Naive thymus-derived CD8-positive, alpha-beta T cell (primary cell): ENCODE data around the gene TNFRSF17. TPM values are rescaled to one million over a fixed set of nuclear protein-coding genes. Genes with fewer than 3 reads are reported as not detected.
A peak's percentile ranks its signal among the peaks of the same experiment; 100 is the strongest.

ENCODE experiments used
- ATAC-seq, 2 donors: fragments of 150-1000 bp; cut with Tn5 transposase in 1 of 2; sonication (Bioruptor Pico), chemical (Tn5 transposase) in 1 of 2; 1 replicate in 1 of 2; 2 replicates in 1 of 2; pipeline ENCODE4 v1.10.0; 2021; ENCODE audit warnings: mild to moderate bottlenecking in 2 of 2, moderate library complexity in 2 of 2
- POLR2A ChIA-PET: fragments of 350-600 bp; sonication (Branson Sonifier 250); formaldehyde crosslinking; loops from one replicate; lab custom pipeline; 2021; ENCODE audit warnings: antibody characterized with exemption; lab: Charles Lee
- DNase-seq, 10 donors: peaks; one replicate each; pipeline versions ENCODE4 v3.0.0 to v3.0.0-alpha.2; 2020 to 2022
- H3K27ac Mint-ChIP-seq, 10 donors: one replicate each; pipeline ENCODE4 v1.8.0; 2020 to 2022; ENCODE audit warnings: mild to moderate bottlenecking in 10 of 10, mixed read lengths in 10 of 10, moderate library complexity in 4 of 10, inconsistent platforms in 1 of 10
- H3K27me3 Mint-ChIP-seq, 5 donors: one replicate each; pipeline ENCODE4 v1.8.0; 2021 to 2022; ENCODE audit warnings: mixed read lengths in 5 of 5
- H3K36me3 Mint-ChIP-seq, 3 donors: one replicate each; pipeline ENCODE4 v1.8.0; 2020 to 2022; ENCODE audit warnings: mixed read lengths in 3 of 3, mild to moderate bottlenecking in 2 of 3, inconsistent platforms in 1 of 3
- H3K4me1 Mint-ChIP-seq, 4 donors: one replicate each; pipeline ENCODE4 v1.8.0; 2021 to 2022; ENCODE audit warnings: mixed read lengths in 4 of 4
- H3K4me3 Mint-ChIP-seq, 10 donors: one replicate each; pipeline ENCODE4 v1.8.0; 2020 to 2022; ENCODE audit warnings: mild to moderate bottlenecking in 10 of 10, mixed read lengths in 10 of 10, moderate library complexity in 6 of 10, inconsistent platforms in 1 of 10
- H3K9me3 Mint-ChIP-seq, 9 donors: one replicate each; pipeline ENCODE4 v1.8.0; 2020 to 2022; ENCODE audit warnings: mixed read lengths in 9 of 9, mild to moderate bottlenecking in 3 of 9, inconsistent platforms in 1 of 9, moderate library complexity in 1 of 9
- polyA plus RNA-seq, 3 donors: library from polyadenylated mRNA; unstranded; fragments of 300-500 nt; fragmentation: Illumina TruSeq; gene quantifications; one replicate each; pipeline ENCODE4 v1.2.3, GENCODE V29; 2021
- total RNA-seq, 8 experiments: library from RNA in 2 of 8; stranded (reverse) in 2 of 8; gene quantifications; one replicate each; pipeline ENCODE4 v1.2.3 and lab custom pipeline; 2021 to 2026

Gene TNFRSF17
- total and polyA plus RNA-seq, 5 experiments from 2014 or later: 0.20 to 1.2 (median 0.63) TPM; not detected in 2

DNA sequence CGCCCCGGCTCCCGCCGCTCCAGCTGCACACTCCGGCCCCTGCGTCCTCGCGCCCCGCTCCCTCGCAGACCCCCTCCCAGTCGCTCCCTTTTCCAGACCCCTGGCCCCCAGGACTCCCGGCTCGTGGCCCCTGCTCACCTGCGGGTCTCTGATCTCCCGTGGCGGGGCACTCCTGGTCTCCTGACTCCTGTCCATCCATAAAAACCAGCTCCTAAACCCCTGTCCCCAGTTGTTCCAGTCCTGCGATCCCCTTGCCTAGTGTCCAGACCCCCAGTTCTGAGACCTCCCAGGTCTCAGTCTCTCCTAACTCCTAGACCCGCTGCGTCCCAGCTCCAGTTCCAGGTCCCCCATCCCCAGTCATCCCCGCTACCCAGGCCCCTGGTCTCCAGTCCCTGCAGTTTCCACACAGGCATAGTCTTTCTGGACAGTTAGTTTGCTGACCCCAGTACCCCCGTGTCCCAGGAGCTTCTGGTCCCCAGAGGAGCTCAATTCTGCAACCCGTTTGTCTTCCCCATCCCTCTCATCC lies 11.9 kb downstream of the TNFRSF17 start:
- Mint-ChIP-seq H3K4me1 (peaks cover 27 to 51% (median 44%) of the 10 kb centered on the region in 4 donors), H3K27ac (peak overlapping the region; percentile 82 to 98 (median 89)), H3K36me3 (peaks cover 0 to 14% (median 0%) of the 10 kb centered on the region in 3 donors), H3K4me3 (peak overlapping the region; percentile 85 to 97 (median 93)), H3K27me3 (no peaks in the 10 kb centered on the region), H3K9me3 (no peaks in the 10 kb centered on the region)
- ATAC-seq (no peak), DNase-seq (no peak)
- POLR2A ChIA-PET: interaction anchor here (0.6 to 2.1 kb wide), 14 partner anchors 10 to 126 kb away, joined by 3 to 14 read pairs (median 4); partner anchors contain the start of genes GSPT1 and RSL1D1

DNA sequence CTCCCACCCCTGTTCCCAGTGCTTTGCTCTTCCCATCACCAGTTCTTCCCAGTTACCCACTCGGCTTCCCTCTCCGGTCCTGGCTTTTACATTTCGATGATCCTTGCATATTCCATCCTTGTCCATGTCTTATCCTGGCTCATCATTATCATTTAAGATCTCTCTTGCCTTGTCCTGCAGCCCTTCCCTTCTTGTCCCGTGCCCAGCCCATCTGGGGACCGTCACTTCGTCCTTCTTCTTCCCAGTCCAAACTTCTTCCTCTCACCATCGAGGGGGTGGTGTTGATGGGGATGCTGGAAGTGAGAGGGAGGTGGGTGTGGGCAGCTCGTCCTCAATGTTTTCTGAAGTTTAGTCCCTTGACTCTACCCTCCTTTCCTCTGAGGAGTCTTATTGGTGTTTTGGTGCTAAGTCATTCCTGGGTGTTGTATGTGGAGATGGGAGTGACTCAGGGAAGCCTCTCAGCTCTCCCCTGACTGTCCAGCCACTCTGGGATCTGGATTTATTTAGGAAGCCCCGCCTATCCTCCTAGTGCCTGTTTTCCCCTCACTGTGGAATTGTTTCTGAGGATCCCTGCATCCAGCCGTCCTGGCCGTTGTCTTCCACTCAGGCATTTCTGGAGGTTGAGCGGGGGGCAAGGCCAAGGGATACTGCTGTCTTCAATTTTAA lies 12.5 kb downstream of the TNFRSF17 start:
- Mint-ChIP-seq H3K27me3 (no peaks in the 10 kb centered on the region), H3K4me3 (peak overlapping the region; percentile 85 to 97 (median 93)), H3K27ac (peak overlapping the region; percentile 82 to 98 (median 89)), H3K4me1 (peaks cover 27 to 53% (median 44%) of the 10 kb centered on the region in 4 donors), H3K9me3 (no peaks in the 10 kb centered on the region), H3K36me3 (peaks cover 0 to 8% (median 0%) of the 10 kb centered on the region in 3 donors)
- DNase-seq (no peak), ATAC-seq (no peak)
- POLR2A ChIA-PET: interaction anchor here (0.6 to 2.1 kb wide), 11 partner anchors 9 to 126 kb away, joined by 3 to 14 read pairs (median 5); partner anchors contain the start of genes GSPT1 and RSL1D1

DNA sequence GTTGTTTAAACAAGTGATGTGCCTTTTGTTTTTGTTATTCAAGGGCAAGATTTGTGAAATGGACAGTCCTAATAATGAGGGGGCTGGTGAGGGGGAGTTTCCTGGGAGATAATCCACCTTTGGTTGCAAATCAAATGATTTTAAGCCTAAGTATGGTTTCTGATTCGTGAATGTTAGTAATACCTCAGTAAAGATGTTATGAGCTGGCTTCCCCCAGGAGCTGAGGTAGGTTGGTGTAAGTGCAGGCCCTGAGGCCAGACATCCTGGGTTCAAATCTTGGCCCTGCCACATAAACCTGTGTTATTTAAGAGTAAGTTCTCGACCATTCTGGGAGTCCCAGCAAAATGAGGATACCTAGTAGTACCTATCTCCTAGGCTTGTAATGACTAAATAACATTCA lies 13.1 kb downstream of the TNFRSF17 start:
- no peak for DNase-seq
- peaks cover 0 to 8% (median 0%) of the 10 kb centered on the region in 3 donors for H3K36me3 Mint-ChIP-seq
- no peaks in the 10 kb centered on the region for H3K27me3 Mint-ChIP-seq
- peaks cover 27 to 53% (median 44%) of the 10 kb centered on the region in 4 donors for H3K4me1 Mint-ChIP-seq
- no peak for ATAC-seq
- H3K9me3 Mint-ChIP-seq: no peaks in the 10 kb centered on the region
- H3K27ac Mint-ChIP-seq: peak overlapping the region in 8 of 10 donors; percentile 54 to 98 (median 88)
- POLR2A ChIA-PET: interaction anchor here (1.2 to 2.1 kb wide), 3 partner anchors 15 to 90 kb away, joined by 4 to 14 read pairs (median 6); no protein-coding TSS in a partner anchor
- H3K4me3 Mint-ChIP-seq: peak overlapping the region; percentile 85 to 97 (median 93)

DNA sequence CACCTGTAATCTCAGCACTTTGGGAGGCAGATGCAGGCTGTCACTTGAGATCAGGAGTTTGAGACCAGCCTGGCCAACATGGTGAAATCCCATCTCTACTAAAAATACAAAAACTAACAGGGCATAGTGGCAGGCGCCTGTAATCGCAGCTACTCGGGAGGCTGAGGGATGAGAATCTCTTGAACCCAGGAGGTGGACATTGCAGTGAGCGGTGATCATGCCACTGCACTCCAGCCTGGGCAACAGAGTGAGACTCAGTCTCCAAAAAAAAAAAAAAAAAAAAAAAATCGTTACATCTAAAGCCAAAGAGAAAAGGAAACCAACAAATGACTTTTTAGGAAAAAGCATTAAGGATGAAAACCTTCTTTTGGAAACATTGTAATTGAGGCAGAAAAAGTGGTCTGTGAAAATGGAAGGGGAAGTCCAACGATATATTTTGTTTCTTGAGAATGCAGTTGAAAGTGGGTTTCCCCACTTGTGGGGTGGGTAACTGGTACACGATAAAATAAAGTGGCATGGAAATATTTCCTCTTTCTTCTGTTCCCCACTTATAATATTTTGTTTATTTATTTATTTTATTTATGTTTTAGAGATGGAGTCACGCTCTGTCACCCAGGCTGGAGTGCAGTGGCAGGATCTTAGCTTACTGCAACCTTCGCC lies 14.1 kb downstream of the TNFRSF17 start:
- Mint-ChIP-seq H3K4me3 (peak overlapping the region in 2 of 10 donors; percentile 14 to 19), H3K9me3 (no peaks in the 10 kb centered on the region), H3K27ac (peak overlapping the region in 1 of 10 donors; percentile 88), H3K4me1 (peaks cover 27 to 54% (median 49%) of the 10 kb centered on the region in 4 donors), H3K27me3 (no peaks in the 10 kb centered on the region), H3K36me3 (peaks cover 0 to 3% (median 0%) of the 10 kb centered on the region in 3 donors)
- DNase-seq (no peak), ATAC-seq (no peak)
- POLR2A ChIA-PET: interaction anchor here (1.2 kb wide), 1 partner anchor 89 kb away, joined by 6 read pairs; no protein-coding TSS in a partner anchor

DNA sequence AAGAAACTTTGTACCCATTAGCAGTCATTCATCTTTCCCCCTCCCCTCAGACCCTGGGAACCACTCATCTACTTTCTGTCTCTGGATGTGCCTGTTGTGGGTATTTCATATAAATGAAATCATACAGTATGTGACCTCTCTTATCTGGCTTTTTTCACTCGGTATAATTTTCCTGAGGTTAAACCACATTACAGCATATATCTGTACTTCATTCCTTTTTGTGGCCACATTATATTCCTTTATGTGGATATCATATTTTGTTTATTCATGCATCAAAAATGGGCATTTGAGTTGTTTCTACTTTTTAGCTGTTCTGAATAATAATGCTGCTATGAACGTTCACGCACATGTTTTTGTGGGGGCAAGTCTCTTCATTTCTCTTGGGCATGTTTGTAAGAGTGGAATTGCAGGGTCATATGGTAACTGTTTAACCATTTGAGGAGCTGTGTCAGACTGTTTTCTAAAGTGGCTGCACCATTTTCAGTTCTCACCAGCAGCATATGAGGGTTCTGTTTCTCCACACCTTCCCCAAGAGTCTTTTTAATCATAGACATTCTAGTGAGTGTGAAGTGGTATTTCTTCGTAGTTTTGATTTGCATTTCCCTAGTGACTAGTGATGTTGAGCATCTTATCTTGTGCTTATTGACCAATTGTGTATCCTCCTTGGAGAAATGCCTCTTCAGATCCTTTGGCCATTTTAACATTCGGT lies 15.3 kb downstream of the TNFRSF17 start:
- peaks cover 30 to 59% (median 50%) of the 10 kb centered on the region in 4 donors for H3K4me1 Mint-ChIP-seq
- H3K27ac Mint-ChIP-seq: peak overlapping the region in 2 of 10 donors; percentile 4 to 16
- H3K36me3 Mint-ChIP-seq: peaks cover 0 to 3% (median 0%) of the 10 kb centered on the region in 3 donors
- H3K4me3 Mint-ChIP-seq: peak overlapping the region in 2 of 10 donors; percentile 9 to 30
- ATAC-seq: no peak
- DNase-seq: no peak
- POLR2A ChIA-PET: interaction anchor here (0.6 kb wide), 1 partner anchor 40 kb away, joined by 3 read pairs; no protein-coding TSS in a partner anchor
- H3K9me3 Mint-ChIP-seq: no peaks in the 10 kb centered on the region
- no peaks in the 10 kb centered on the region for H3K27me3 Mint-ChIP-seq

DNA sequence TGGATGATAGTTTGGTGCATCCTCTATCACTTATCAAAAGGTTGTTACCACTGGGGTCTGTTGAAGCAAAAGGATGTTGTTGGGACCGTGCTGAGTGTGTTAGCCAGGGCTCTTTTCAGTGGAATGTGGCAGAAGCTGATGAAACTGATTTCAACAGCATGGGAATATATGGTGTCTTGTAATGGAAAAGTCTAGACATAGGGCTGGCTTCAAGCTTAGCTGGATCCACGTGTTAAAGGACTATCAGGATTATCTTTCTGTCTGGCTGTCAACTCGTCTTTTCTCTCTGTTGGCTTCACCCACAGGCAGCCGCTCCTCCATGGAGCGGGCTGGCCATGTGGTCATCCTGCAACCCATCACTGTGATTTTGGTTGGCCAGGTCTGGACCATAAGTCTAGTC lies 20.2 kb downstream of the TNFRSF17 start:
- Mint-ChIP-seq H3K9me3 (no peaks in the 10 kb centered on the region), H3K36me3 (peaks cover 0 to 3% (median 0%) of the 10 kb centered on the region in 3 donors), H3K27ac (peak overlapping the region in 3 of 10 donors; percentile 4 to 65 (median 44)), H3K4me3 (no peak overlapping the region), H3K27me3 (no peaks in the 10 kb centered on the region), H3K4me1 (peaks cover 7 to 42% (median 20%) of the 10 kb centered on the region in 4 donors)
- ATAC-seq: no peak
- POLR2A ChIA-PET: no interaction called here
- DNase-seq: no peak

DNA sequence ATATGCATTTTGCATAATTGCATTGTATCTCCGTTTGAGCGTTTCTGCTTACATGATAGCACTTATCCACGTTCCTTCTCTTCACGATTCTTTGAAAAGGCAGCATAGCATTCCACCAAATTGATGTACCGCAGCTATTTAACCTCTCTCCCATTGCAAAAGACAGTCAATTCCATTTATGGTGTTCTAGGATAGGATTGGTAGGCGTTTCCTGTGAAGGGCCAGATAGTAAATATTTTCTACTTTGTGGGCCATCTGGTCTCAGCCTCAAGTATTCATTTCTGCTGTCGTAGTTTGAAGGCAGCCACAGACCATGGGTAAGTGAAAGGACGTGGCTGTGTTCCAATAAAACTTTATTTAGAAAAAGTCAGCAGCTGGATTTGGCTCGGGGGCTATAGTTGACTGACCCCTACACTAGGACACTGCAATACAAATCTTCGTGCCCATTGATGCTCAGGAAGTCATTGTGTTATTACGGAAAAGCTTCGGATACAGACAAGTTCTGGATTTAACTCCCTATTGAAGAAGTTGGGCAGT lies 21.6 kb downstream of the TNFRSF17 start:
- Mint-ChIP-seq H3K4me1 (peaks cover 11 to 35% (median 21%) of the 10 kb centered on the region in 4 donors), H3K27ac (peak overlapping the region in 1 of 10 donors; percentile 42), H3K36me3 (peaks cover 0 to 3% (median 0%) of the 10 kb centered on the region in 3 donors), H3K9me3 (no peaks in the 10 kb centered on the region), H3K27me3 (no peaks in the 10 kb centered on the region), H3K4me3 (no peak overlapping the region)
- DNase-seq: no peak
- POLR2A ChIA-PET: interaction anchor here (1.0 kb wide), 1 partner anchor 10 kb away, joined by 6 read pairs; the partner anchor contains the start of gene SNX29
- ATAC-seq: no peak

DNA sequence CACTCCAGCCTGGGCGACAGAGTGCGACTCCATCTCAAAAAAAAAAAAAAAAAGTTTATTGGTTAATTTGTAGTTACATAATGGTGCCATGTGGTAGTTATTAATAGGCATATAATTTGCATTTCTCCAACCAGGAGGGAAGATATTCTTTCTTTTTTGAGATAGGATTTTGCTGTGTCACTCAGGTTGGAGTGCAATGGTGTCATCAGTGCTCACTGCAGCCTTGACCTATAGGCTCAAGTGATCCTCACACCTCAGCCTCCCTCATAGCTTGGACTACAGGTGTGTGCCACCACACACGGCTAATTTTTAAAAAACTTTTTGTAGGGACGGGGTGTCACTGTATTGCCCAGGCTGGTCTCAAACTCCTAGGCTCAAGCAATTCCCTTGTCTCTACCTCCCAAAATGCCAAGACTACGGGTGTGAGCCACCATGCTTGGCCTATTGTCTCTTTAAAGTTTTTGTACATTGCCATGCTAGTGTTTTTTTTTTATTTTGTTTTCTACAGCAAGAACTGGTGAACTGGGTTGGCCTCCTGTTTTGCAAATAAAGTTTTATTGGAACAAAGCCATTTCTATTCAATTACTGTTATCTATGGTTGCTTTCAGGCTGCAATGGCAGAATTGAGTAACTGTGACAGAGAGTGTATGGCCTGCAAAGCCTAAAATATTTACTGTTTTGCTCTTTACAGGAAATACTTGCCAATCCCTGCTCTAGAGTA lies 23.4 kb downstream of the TNFRSF17 start:
- H3K27ac Mint-ChIP-seq: no peak overlapping the region
- no peak overlapping the region for H3K4me3 Mint-ChIP-seq
- POLR2A ChIA-PET: interaction anchor here (0.5 to 0.6 kb wide), 2 partner anchors 12 to 286 kb away, joined by 4 to 5 read pairs; partner anchors contain the start of gene SNX29
- no peaks in the 10 kb centered on the region for H3K9me3 Mint-ChIP-seq
- peaks cover 12 to 32% (median 22%) of the 10 kb centered on the region in 4 donors for H3K4me1 Mint-ChIP-seq
- DNase-seq (no peak), ATAC-seq (no peak)
- peaks cover 0 to 3% (median 3%) of the 10 kb centered on the region in 3 donors for H3K36me3 Mint-ChIP-seq
- no peaks in the 10 kb centered on the region for H3K27me3 Mint-ChIP-seq

DNA sequence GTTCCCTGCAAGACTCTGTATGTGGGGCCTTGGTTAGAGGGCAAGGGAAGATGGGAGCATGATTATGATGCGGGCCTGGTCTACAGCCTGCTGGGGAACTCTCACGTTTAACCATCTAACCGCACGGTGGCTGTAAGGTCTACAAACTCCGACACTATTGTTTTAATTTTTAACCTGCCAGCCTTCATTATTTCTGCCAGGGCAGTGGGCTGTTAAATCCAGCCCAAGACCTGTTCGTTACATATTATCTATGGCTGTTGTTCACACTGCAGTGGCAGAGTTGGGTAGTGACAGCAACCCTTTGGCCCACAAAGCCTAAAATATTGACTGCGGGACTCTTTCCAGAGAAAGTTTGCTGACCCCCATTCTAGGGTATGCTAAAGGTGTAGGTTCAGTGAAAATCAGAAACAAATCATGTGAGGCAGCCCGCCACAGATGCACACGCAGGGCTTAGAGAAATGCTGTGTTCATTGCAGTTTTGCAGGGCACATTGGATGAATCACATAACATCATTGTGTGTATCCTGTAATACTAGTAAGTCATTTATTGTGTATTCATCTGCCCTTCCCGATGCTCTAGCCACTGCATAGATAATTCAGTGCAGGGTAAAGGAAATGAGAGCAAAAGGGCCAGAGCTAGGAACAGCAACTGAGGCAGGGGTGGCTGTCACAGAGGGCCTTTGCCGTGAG lies 25.8 kb downstream of the TNFRSF17 start:
- POLR2A ChIA-PET: no interaction called here
- H3K27me3 Mint-ChIP-seq: no peaks in the 10 kb centered on the region
- peaks cover 7 to 44% (median 15%) of the 10 kb centered on the region in 4 donors for H3K4me1 Mint-ChIP-seq
- H3K36me3 Mint-ChIP-seq: peaks cover 0 to 3% (median 2%) of the 10 kb centered on the region in 3 donors
- no peak overlapping the region for H3K4me3 Mint-ChIP-seq
- DNase-seq (no peak), ATAC-seq (no peak)
- H3K9me3 Mint-ChIP-seq: no peaks in the 10 kb centered on the region
- peak overlapping the region in 2 of 10 donors; percentile 32 to 62 for H3K27ac Mint-ChIP-seq

DNA sequence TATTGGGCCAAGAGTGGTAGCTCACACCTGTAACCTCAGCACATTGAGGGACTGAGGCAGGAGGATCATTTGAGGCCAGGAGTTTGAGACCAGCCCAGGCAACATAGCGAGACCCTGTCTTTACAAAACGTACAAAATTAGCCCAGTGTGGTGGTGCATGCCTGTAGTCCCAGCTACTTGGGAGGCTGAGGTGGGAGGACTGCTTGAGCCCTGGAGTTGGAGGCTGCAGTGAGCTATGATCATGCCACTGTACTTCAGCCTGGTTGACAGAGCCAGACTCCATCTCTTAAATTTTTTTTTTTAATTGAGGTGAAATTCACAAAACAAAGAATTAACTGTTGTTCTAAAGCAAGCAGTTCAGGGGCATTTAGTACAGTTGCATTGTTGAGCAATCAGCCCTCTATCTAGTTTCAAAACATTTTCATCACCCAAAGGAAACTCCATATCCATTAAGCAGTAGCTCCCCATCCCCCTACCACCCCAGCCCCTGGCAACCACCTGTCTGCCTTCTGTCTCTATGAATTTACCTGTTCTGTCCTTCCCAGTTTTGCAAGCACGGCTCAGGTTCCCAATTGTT lies 27.1 kb downstream of the TNFRSF17 start:
- Mint-ChIP-seq H3K36me3 (peaks cover 0 to 3% (median 2%) of the 10 kb centered on the region in 3 donors), H3K4me3 (peak overlapping the region in 1 of 10 donors; percentile 10), H3K27me3 (no peaks in the 10 kb centered on the region), H3K4me1 (peaks cover 8 to 48% (median 18%) of the 10 kb centered on the region in 4 donors), H3K9me3 (no peaks in the 10 kb centered on the region), H3K27ac (peak overlapping the region in 1 of 10 donors; percentile 69)
- POLR2A ChIA-PET: interaction anchor here (0.9 kb wide), 1 partner anchor 15 kb away, joined by 4 read pairs; the partner anchor contains the start of gene SNX29
- ATAC-seq: no peak
- DNase-seq: no peak
